Stimulated activated naive B cell treated with anti-CD40 and anti-IgM and Interleukin-4, amounts not matched to agents 10 μg/mL and 1 μg/mL and 100 μg/mL, for 72 hours (primary cell): ENCODE results near the gene C12orf75.

Experiments
- ATAC-seq, 2 donors: fragments of 150-1000 bp; cut with Tn5 transposase; replicated peaks; 2 replicates each; pipeline ENCODE4 v1.10.0; 2021; ENCODE audit warnings: moderate library complexity in 1 of 2
- DNase-seq: peaks from one replicate; pipeline ENCODE4 v3.0.0; 2021
- H3K27ac Mint-ChIP-seq: one replicate; pipeline ENCODE4 v1.8.0; 2022; ENCODE audit warnings: mild to moderate bottlenecking, mixed read lengths
- H3K27me3 Mint-ChIP-seq, 2 donors: one replicate each; pipeline ENCODE4 v1.8.0; 2022; ENCODE audit warnings: mixed read lengths in 2 of 2
- H3K36me3 Mint-ChIP-seq, 2 donors: one replicate each; pipeline ENCODE4 v1.8.0; 2022; ENCODE audit warnings: mixed read lengths in 2 of 2, mild to moderate bottlenecking in 1 of 2
- H3K4me1 Mint-ChIP-seq, 2 donors: one replicate each; pipeline ENCODE4 v1.8.0; 2022; ENCODE audit warnings: mixed read lengths in 2 of 2, mild to moderate bottlenecking in 1 of 2
- H3K4me3 Mint-ChIP-seq, 2 donors: one replicate each; pipeline ENCODE4 v1.8.0; 2022; ENCODE audit warnings: mild to moderate bottlenecking in 2 of 2, mixed read lengths in 2 of 2, moderate library complexity in 1 of 2
- H3K9me3 Mint-ChIP-seq, 2 donors: one replicate each; pipeline ENCODE4 v1.8.0; 2022; ENCODE audit warnings: mixed read lengths in 2 of 2, mild to moderate bottlenecking in 1 of 2

The C12orf75 gene

GRCh38 chr12:105413911-105414487 is 83.5 kb downstream of the C12orf75 start:
- no peak for ATAC-seq
- Mint-ChIP-seq H3K4me3 (no peak overlapping the region), H3K9me3 (no peaks in the 10 kb centered on the region), H3K4me1 (peaks cover 6 to 7% of the 10 kb centered on the region in 2 donors), H3K27me3 (peaks cover 24 to 38% of the 10 kb centered on the region in 2 donors), H3K36me3 (no peaks in the 10 kb centered on the region), H3K27ac (no peak overlapping the region)
- DNase-seq: no peak

GRCh38 chr12:105417732-105418131 is 87.2 kb downstream of the C12orf75 start:
- Mint-ChIP-seq H3K4me1 (no peaks in the 10 kb centered on the region), H3K9me3 (no peaks in the 10 kb centered on the region), H3K36me3 (no peaks in the 10 kb centered on the region), H3K27ac (no peak overlapping the region), H3K27me3 (peaks cover 14 to 17% of the 10 kb centered on the region in 2 donors), H3K4me3 (no peak overlapping the region)
- no peak for ATAC-seq
- no peak for DNase-seq

- DNase-seq: no peak
- H3K27ac Mint-ChIP-seq: no peak overlapping the region
- H3K4me3 Mint-ChIP-seq: no peak overlapping the region
Observed at GRCh38 chr12:105418229-105418628, 87.7 kb downstream of the C12orf75 start.

GRCh38 chr12:105418821-105419291 is 88.4 kb downstream of the C12orf75 start:
- Mint-ChIP-seq H3K4me3 (no peak overlapping the region), H3K4me1 (peaks cover 1 to 6% of the 10 kb centered on the region in 2 donors), H3K36me3 (no peaks in the 10 kb centered on the region), H3K9me3 (no peaks in the 10 kb centered on the region), H3K27ac (no peak overlapping the region), H3K27me3 (peaks cover 12 to 20% of the 10 kb centered on the region in 2 donors)
- no peak for ATAC-seq
- no peak for DNase-seq

More at GRCh38 chr12:105418229-105418628, 87.7 kb downstream of the C12orf75 start:
- H3K4me1 Mint-ChIP-seq: peaks cover 0 to 2% of the 10 kb centered on the region in 2 donors
- peaks cover 11 to 15% of the 10 kb centered on the region in 2 donors for H3K27me3 Mint-ChIP-seq
- ATAC-seq: no peak
- H3K36me3 Mint-ChIP-seq: no peaks in the 10 kb centered on the region
- no peaks in the 10 kb centered on the region for H3K9me3 Mint-ChIP-seq

- Mint-ChIP-seq H3K27ac (no peak overlapping the region), H3K27me3 (peaks cover 19 to 22% of the 10 kb centered on the region in 2 donors), H3K4me3 (no peak overlapping the region), H3K4me1 (peaks cover 1 to 6% of the 10 kb centered on the region in 2 donors), H3K9me3 (no peaks in the 10 kb centered on the region), H3K36me3 (no peaks in the 10 kb centered on the region)
- DNase-seq: no peak
- ATAC-seq: no peak
Observed at GRCh38 chr12:105419606-105420005, 89.1 kb downstream of the C12orf75 start.

- ATAC-seq: no peak
- DNase-seq: no peak
- no peak overlapping the region for H3K27ac Mint-ChIP-seq
- no peaks in the 10 kb centered on the region for H3K9me3 Mint-ChIP-seq
- H3K4me3 Mint-ChIP-seq: no peak overlapping the region
- H3K27me3 Mint-ChIP-seq: peaks cover 21 to 22% of the 10 kb centered on the region in 2 donors
- no peaks in the 10 kb centered on the region for H3K36me3 Mint-ChIP-seq
- H3K4me1 Mint-ChIP-seq: peaks cover 1 to 6% of the 10 kb centered on the region in 2 donors
Observed at GRCh38 chr12:105420046-105420445, 89.6 kb downstream of the C12orf75 start.

- no peak overlapping the region for H3K4me3 Mint-ChIP-seq
- ATAC-seq: peak; percentile 83
- peaks cover 21 to 26% of the 10 kb centered on the region in 2 donors for H3K27me3 Mint-ChIP-seq
- peaks cover 1 to 6% of the 10 kb centered on the region in 2 donors for H3K4me1 Mint-ChIP-seq
- H3K9me3 Mint-ChIP-seq: no peaks in the 10 kb centered on the region
- peak; percentile 46 for DNase-seq
- no peak overlapping the region for H3K27ac Mint-ChIP-seq
- H3K36me3 Mint-ChIP-seq: no peaks in the 10 kb centered on the region
Observed at GRCh38 chr12:105420659-105421240, 90.3 kb downstream of the C12orf75 start.
